Psoas muscle (tissue), 8 donors: Measurements from ENCODE around the gene MAP1B. TPM values are rescaled to one million over a fixed set of nuclear protein-coding genes. Genes with fewer than 3 reads are reported as not detected.

Experiments
- ATAC-seq, 4 donors: fragments of 200-7000 bp; cut with Tn5 transposase; one replicate each; pipeline ENCODE4 v1.9.1; 2020; ENCODE audit warnings: moderate library complexity in 3 of 4, mild to moderate bottlenecking in 2 of 4
- DNase-seq, 2 donors: peaks; one replicate each; pipeline ENCODE4 v3.0.0-alpha.2; 2020
- H3K27ac ChIP-seq: fragments of 200-600 bp; one replicate; pipeline ENCODE4 v1.8.0; 2022
- H3K27me3 ChIP-seq, 3 donors: fragments of 200-600 bp in 1 of 3; one replicate each; pipeline versions ENCODE4 v1.6.1 to v1.8.0; 2013 to 2022; ENCODE audit warnings: low read length in 2 of 3, mild to moderate bottlenecking in 2 of 3, moderate library complexity in 1 of 3; ENCODE audit not compliant: insufficient read depth in 3 of 3
- H3K36me3 ChIP-seq, 2 donors: fragments of 200-600 bp in 1 of 2; one replicate each; pipeline versions ENCODE4 v1.6.1 to v1.8.0; 2013 to 2022; ENCODE audit warnings: low read depth in 1 of 2, mild to moderate bottlenecking in 1 of 2, moderate library complexity in 1 of 2; ENCODE audit not compliant: insufficient read depth in 1 of 2
- H3K4me1 ChIP-seq: fragments of 200-600 bp; one replicate; pipeline ENCODE4 v1.8.0; 2022
- H3K4me3 ChIP-seq: fragments of 200-600 bp; one replicate; pipeline ENCODE4 v1.8.0; 2022; ENCODE audit warnings: mild to moderate bottlenecking
- H3K9me3 ChIP-seq: fragments of 200-600 bp; one replicate; pipeline ENCODE4 v1.8.0; 2022
- WGBS, 3 donors: extraction: QIAGEN DNeasy Blood & Tissue Kit; methylation state at CpG; one replicate each; pipeline versions ENCODE4 v1.1.6 to v1.1.7; 2013; 5-methylcytosine and 5-hydroxymethylcytosine counted together
- intact Hi-C, 2 donors: fragments of 100-400 bp; cut with DNase I; formaldehyde crosslinking; loops; one replicate each; pipeline versions ENCODE4 v1.11.0 to v1.14.2; 2022
- polyA plus RNA-seq, 3 donors: library from polyadenylated mRNA; stranded (reverse); fragments of 200-250 nt; gene quantifications; one replicate each; pipeline ENCODE4 v1.2.3, GENCODE V29; 2013
- total RNA-seq, 4 donors: library from RNA; stranded (reverse); fragmentation: NEBNext Ultra II Directional in 2 of 4; extraction: Animal tissue kit (Norgen Biotek cat#: 25700) in 2 of 4; gene quantifications; one replicate each; pipeline versions ENCODE4 v1.2.1 to v1.2.4, GENCODE V29; 2021 to 2023
- TF ChIP-seq, protein P1 (sequence below): fragments of 200-600 bp; IDR thresholded peaks from one replicate; pipeline ENCODE4 v1.8.0; 2022; ENCODE audit warnings: antibody characterized with exemption
- donor health status: healthy with polysubstance abuse.
- donor health status: DM: no; HTN: no; CAD: no; lungs with moderate emphysema.
- donor health status: Bipolar disorder and iron deficiency.
- donor health status: healthy.
- donor health status: DM: yes; HTN: yes; CAD: no.
- donor health status: DM: no; HTN: no; CAD: no.
- donor health status: DM: no; HTN: no; CAD: no.
- donor health status: DM: yes; HTN: yes; CAD: no.

MAP1B gene
- total and polyA plus RNA-seq, 7 donors: 1.1 to 20.2 (median 8.5) TPM

GRCh38 chr5:72209147-72210115 lies 102.2 kb downstream of the MAP1B start:
- Histone ChIP-seq H3K4me3 (no peak overlapping the region), H3K27me3 (no peaks in the 10 kb centered on the region), H3K9me3 (no peaks in the 10 kb centered on the region), H3K27ac (no peak overlapping the region), H3K4me1 (no peaks in the 10 kb centered on the region), H3K36me3 (no peaks in the 10 kb centered on the region)
- ATAC-seq (no peak), DNase-seq (no peak)
- intact Hi-C loops: no loop called here
- TF ChIP-seq, protein P1, sequence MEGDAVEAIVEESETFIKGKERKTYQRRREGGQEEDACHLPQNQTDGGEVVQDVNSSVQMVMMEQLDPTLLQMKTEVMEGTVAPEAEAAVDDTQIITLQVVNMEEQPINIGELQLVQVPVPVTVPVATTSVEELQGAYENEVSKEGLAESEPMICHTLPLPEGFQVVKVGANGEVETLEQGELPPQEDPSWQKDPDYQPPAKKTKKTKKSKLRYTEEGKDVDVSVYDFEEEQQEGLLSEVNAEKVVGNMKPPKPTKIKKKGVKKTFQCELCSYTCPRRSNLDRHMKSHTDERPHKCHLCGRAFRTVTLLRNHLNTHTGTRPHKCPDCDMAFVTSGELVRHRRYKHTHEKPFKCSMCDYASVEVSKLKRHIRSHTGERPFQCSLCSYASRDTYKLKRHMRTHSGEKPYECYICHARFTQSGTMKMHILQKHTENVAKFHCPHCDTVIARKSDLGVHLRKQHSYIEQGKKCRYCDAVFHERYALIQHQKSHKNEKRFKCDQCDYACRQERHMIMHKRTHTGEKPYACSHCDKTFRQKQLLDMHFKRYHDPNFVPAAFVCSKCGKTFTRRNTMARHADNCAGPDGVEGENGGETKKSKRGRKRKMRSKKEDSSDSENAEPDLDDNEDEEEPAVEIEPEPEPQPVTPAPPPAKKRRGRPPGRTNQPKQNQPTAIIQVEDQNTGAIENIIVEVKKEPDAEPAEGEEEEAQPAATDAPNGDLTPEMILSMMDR: no peak
- 73 to 79% (median 74%) methylated on average over 10 of the region's 10 CpGs for WGBS, 3 donors

GRCh38 chr5:72210888-72211678 lies 103.8 kb downstream of the MAP1B start:
- H3K4me3 ChIP-seq: no peak overlapping the region
- intact Hi-C loops: no loop called here
- peak overlapping the region; percentile 15 for H3K27ac ChIP-seq

DNA sequence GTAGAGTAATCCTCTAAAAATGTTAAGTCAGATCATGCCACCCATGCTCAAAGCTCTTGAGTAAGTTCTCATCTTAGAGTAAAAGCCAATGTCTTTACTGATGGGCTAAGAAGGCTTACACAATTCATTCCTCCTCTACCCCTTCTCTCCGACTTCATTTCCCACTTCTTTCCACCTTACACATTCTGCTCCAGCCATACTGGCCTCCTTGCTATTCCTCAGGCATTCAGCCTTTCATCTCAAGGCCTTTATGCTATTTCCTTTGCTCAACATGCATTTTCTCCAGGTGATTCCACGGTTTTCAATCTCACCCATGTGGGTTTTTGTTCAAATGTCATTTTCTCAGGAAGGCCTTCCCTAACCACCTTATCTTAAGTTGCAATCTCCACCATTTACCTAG lies 104.9 kb downstream of the MAP1B start:
- no peak overlapping the region for H3K4me3 ChIP-seq
- DNase-seq: no peak
- TF ChIP-seq, protein P1: no peak
- no peak overlapping the region for H3K27ac ChIP-seq
- intact Hi-C loops: no loop called here
- H3K4me1 ChIP-seq: no peaks in the 10 kb centered on the region
- H3K27me3 ChIP-seq: no peaks in the 10 kb centered on the region
- no peaks in the 10 kb centered on the region for H3K9me3 ChIP-seq
- ATAC-seq: no peak
- H3K36me3 ChIP-seq: peaks cover 0 to 10% of the 10 kb centered on the region in 2 donors
- 91 to 93% (median 91%) methylated on average over 2 of the region's 2 CpGs for WGBS, 3 donors

More at GRCh38 chr5:72210888-72211678, 103.8 kb downstream of the MAP1B start:
- WGBS, 3 donors: 51 to 52% (median 51%) methylated on average over 6 of the region's 6 CpGs
- no peaks in the 10 kb centered on the region for H3K9me3 ChIP-seq
- H3K27me3 ChIP-seq: no peaks in the 10 kb centered on the region
- peak in 3 of 4 donors; percentile 37 to 55 (median 45) for ATAC-seq
- H3K36me3 ChIP-seq: peaks cover 0 to 2% of the 10 kb centered on the region in 2 donors
- peak; percentile 39 to 57 for DNase-seq
- no peaks in the 10 kb centered on the region for H3K4me1 ChIP-seq
- TF ChIP-seq, protein P1: no peak

DNA sequence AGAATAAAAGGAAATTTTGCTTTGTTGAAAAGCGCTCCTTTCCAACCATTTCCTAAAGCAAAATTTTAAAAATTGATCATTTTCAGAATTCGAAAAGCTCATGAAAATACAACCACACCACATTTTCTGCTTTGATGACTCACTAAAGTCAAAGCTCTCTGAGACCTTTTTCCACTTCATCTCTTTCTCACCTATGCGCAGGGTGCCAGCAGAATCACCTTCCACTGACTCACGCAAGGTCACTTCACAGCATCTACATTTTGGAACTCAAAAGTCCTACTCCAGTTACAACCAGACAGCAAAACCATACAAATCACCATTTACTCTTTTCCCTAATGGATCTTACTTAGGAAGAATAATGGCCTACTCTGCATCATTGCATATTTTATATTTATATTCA lies 106.2 kb downstream of the MAP1B start:
- no peaks in the 10 kb centered on the region for H3K27me3 ChIP-seq
- WGBS, 3 donors: 97% methylated on average over 4 of the region's 4 CpGs
- no peak for ATAC-seq
- H3K4me3 ChIP-seq: no peak overlapping the region
- peaks cover 0 to 23% of the 10 kb centered on the region in 2 donors for H3K36me3 ChIP-seq
- intact Hi-C loops: no loop called here
- H3K4me1 ChIP-seq: no peaks in the 10 kb centered on the region
- DNase-seq: no peak
- H3K27ac ChIP-seq: no peak overlapping the region
- H3K9me3 ChIP-seq: no peaks in the 10 kb centered on the region
- TF ChIP-seq, protein P1: no peak
